Upper lobe of right lung (tissue), 1 donor: ENCODE results near the gene SATB1. TPM values are rescaled to one million over a fixed set of nuclear protein-coding genes. Genes with fewer than 3 reads are reported as not detected.

Experiments used
- ATAC-seq: fragments of 200-7000 bp; cut with Tn5 transposase; one replicate; pipeline ENCODE4 v1.9.1; 2020; ENCODE audit warnings: mild to moderate bottlenecking, moderate library complexity
- DNase-seq: peaks from one replicate; pipeline ENCODE4 v3.0.0-alpha.2; 2020
- H3K27ac ChIP-seq: fragments of 200-600 bp; one replicate; pipeline ENCODE4 v1.8.0; 2022
- H3K27me3 ChIP-seq: fragments of 200-600 bp; one replicate; pipeline ENCODE4 v1.8.0; 2022; ENCODE audit warnings: mild to moderate bottlenecking
- H3K36me3 ChIP-seq: fragments of 200-600 bp; one replicate; pipeline ENCODE4 v1.8.0; 2022
- H3K4me1 ChIP-seq: fragments of 200-600 bp; one replicate; pipeline ENCODE4 v1.8.0; 2022
- H3K4me3 ChIP-seq: fragments of 200-600 bp; one replicate; pipeline ENCODE4 v1.8.0; 2022; ENCODE audit warnings: mild to moderate bottlenecking
- H3K9me3 ChIP-seq: fragments of 200-600 bp; one replicate; pipeline ENCODE4 v1.8.0; 2022
- intact Hi-C: fragments of 100-400 bp; cut with DNase I; formaldehyde crosslinking; loops from one replicate; pipeline ENCODE4 v1.11.0; 2022
- total RNA-seq: library from RNA; stranded (reverse); fragmentation: NEBNext Ultra II Directional; extraction: Animal tissue kit (Norgen Biotek cat#: 25700); gene quantifications from one replicate; pipeline ENCODE4 v1.2.1, GENCODE V29; 2021
- TF ChIP-seq, protein P1 (sequence below): fragments of 200-600 bp; IDR thresholded peaks from one replicate; pipeline ENCODE4 v1.8.0; 2022; ENCODE audit warnings: antibody characterized with exemption
- donor health status: DM: no; HTN: yes; CAD: no; lungs with severe emphysema.

The SATB1 gene
- total RNA-seq, 1 donor from 2014 or later, result 28.4 TPM

DNA sequence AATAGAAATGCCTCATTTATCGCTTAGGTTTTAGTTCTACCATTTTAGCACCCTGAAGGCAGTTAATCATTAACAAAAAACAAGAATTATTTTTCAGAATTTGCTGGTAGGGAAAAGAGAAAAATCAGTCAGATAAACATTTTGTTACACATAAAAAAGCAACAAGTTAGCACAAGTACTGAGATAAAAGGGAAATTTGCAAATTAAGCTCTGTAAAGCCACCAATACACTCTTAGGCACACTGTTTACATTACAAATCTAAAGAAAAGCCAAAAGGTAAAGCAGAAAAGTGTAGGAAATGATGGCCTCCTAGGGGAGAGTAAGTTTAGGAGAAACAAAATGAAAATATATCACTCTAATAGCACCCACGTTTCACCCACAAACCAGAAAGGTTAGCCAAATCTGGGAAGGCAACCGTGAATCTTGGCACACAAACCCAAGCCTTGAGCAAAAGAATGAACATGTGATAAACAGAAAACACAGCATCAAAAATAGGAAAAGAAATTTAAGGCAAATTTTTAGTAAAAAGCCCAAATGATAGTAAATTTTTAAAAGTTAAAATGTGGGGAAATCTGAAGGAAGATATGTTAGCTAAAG lies 1.6 kb upstream of the SATB1 start:
- H3K4me3 ChIP-seq, result peak overlapping the region; percentile 79
- H3K4me1 ChIP-seq, result peaks cover 18% of the 10 kb centered on the region
- no peaks in the 10 kb centered on the region for H3K36me3 ChIP-seq
- H3K27ac ChIP-seq, result peak overlapping the region; percentile 81
- ATAC-seq (no peak), DNase-seq (no peak)
- no peaks in the 10 kb centered on the region for H3K27me3 ChIP-seq
- TF ChIP-seq, protein P1, sequence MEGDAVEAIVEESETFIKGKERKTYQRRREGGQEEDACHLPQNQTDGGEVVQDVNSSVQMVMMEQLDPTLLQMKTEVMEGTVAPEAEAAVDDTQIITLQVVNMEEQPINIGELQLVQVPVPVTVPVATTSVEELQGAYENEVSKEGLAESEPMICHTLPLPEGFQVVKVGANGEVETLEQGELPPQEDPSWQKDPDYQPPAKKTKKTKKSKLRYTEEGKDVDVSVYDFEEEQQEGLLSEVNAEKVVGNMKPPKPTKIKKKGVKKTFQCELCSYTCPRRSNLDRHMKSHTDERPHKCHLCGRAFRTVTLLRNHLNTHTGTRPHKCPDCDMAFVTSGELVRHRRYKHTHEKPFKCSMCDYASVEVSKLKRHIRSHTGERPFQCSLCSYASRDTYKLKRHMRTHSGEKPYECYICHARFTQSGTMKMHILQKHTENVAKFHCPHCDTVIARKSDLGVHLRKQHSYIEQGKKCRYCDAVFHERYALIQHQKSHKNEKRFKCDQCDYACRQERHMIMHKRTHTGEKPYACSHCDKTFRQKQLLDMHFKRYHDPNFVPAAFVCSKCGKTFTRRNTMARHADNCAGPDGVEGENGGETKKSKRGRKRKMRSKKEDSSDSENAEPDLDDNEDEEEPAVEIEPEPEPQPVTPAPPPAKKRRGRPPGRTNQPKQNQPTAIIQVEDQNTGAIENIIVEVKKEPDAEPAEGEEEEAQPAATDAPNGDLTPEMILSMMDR, result no peak
- intact Hi-C loops, result no loop called here
- no peaks in the 10 kb centered on the region for H3K9me3 ChIP-seq

DNA sequence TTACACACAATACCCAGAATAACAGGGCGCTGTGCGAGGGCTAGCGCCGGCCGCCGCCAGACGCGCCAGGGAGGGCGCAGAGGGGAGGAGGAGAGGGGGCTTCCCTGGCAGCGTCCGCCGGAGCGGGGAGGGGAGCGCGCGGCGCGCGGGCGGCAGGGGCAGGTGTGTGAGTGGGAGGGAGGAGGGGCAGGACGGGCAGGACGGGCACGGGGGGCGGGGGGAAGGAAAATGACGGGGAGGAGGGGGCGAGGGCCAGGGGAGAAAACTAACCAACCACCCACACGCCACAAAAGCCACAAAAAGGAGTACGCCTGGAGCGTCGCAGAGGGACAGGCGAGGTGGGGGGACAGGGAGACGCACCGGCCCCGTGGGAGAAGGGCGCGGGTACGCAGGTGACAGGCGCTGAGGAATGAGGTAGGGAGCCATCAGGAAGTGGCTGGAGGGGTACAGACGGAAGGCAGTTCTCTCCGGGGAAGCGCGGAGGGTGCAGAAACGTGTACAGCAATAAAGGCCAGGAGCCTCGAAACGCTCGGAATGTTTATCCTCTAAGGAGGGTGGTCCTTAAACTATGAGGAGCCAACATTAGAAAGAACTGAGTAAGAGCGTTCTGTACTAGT lies 610 bp upstream of the SATB1 start:
- H3K27me3 ChIP-seq, result no peaks in the 10 kb centered on the region
- peak overlapping the region; percentile 79 for H3K4me3 ChIP-seq
- H3K27ac ChIP-seq, result peak overlapping the region; percentile 81
- intact Hi-C loops, result no loop called here
- DNase-seq, result peak; percentile 88
- no peaks in the 10 kb centered on the region for H3K36me3 ChIP-seq
- peak; percentile 83 for ATAC-seq
- H3K4me1 ChIP-seq, result peaks cover 18% of the 10 kb centered on the region
- no peaks in the 10 kb centered on the region for H3K9me3 ChIP-seq
- TF ChIP-seq, protein P1, result no peak

DNA sequence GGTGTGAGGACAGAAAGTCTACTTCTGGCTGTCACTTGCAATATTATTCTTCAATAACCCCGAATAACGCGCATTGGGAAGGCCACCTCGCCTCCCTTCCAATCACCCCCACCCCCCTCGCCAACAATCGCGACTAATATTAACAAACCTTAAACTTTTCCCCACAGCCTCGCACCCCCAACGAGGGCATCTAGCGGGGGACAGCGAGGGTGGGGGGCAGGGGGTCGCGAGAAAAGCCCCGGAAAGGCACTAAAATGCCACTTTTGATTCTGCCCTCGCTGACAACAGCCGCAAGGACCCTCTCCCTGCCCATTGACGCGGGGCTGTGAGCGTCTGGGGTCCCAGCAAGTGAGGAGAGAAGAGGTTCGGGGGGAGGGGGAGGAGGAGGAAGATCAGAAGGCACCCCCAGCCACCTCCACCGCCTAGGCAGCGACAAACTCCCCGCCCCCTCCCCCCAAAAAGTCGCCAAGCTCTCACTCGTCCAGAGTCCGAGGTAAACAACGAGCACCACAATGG lies 868 bp downstream of the SATB1 start:
- Histone ChIP-seq H3K9me3 (no peaks in the 10 kb centered on the region), H3K27me3 (no peaks in the 10 kb centered on the region), H3K4me3 (peak overlapping the region; percentile 79), H3K27ac (peak overlapping the region; percentile 81), H3K4me1 (peaks cover 18% of the 10 kb centered on the region), H3K36me3 (no peaks in the 10 kb centered on the region)
- TF ChIP-seq, protein P1, result no peak
- DNase-seq (peak; percentile 62), ATAC-seq (peak; percentile 1)
- intact Hi-C loops, result no loop called here

DNA sequence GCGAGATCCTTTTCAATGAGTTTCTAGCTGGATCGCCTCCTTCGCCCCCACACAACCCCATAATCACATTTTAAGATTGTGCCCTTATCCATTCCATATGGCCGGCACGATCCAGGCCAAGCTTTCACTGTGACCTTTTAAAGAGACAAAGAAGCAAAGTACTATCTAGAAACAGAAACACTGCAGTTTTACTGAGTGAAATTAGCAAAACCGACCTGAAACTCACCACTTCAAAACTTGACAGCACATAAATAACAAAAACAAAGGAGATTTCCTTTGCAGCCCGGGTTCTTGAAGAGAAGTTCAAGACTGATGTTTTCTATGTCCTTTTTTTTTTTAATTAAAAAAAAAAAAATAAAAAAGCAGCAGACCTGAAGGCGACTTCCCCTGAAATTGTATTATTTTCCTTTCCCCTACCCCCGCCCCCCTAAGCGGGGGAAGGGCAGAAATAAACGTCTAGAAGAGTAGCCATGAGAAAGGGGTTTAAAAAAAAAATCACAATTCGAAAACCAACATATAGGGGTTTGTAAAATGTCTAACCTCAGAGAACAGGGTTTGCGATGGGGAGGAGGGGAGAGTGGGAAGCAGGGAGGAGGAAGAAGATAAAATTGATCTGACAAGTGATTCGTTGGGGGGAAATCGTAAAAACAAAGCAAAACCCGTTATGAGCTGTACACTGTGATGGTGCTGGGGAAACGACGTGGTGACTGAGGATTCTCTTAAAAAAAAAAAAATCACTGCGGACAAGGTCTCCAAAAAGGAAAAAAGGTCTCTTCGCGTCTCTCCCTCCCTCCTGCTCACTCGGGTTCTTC lies 1.5 kb downstream of the SATB1 start:
- Histone ChIP-seq H3K9me3 (no peaks in the 10 kb centered on the region), H3K36me3 (no peaks in the 10 kb centered on the region), H3K4me3 (peak overlapping the region; percentile 79), H3K27me3 (no peaks in the 10 kb centered on the region), H3K4me1 (peaks cover 18% of the 10 kb centered on the region), H3K27ac (peak overlapping the region; percentile 81)
- DNase-seq (peak; percentile 54), ATAC-seq (peak; percentile 24)
- intact Hi-C loops, result no loop called here
- TF ChIP-seq, protein P1, result no peak

DNA sequence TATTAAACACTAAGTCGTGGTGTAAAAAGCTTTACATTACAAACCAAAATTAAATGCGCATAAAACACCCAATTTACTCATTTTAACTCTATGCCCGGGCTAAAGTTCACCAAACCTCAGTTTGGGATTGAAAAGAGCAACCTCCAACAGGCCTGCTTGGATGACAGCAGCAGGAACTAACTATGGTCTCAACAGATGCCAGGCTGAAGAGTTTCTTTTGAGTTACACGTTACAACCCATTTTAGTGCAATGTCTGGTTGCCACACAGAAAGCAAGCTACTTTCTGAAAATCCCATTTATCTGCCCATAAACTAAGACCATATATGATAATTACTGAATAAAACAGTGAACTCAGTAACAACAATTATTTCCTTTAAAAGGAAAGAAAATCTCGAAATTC lies 2.2 kb downstream of the SATB1 start:
- Histone ChIP-seq H3K27ac (peak overlapping the region; percentile 81), H3K36me3 (no peaks in the 10 kb centered on the region), H3K4me3 (peak overlapping the region; percentile 79), H3K27me3 (no peaks in the 10 kb centered on the region), H3K9me3 (no peaks in the 10 kb centered on the region), H3K4me1 (peaks cover 18% of the 10 kb centered on the region)
- TF ChIP-seq, protein P1, result no peak
- intact Hi-C loops, result no loop called here
- DNase-seq, result no peak
- ATAC-seq, result no peak
